H1 (cell line): ENCODE results near the gene DDC. TPM values are rescaled to one million over a fixed set of nuclear protein-coding genes. Genes with fewer than 3 reads are reported as not detected.
"Not testable (repeated sequence)": the region's sequence is repeated elsewhere in the genome, so short reads cannot be mapped to it uniquely, and the experiment has no call there.

Experiments
- CTCF ChIA-PET: fragments of 300-600 bp; sonication (Branson Sonifier 250); formaldehyde crosslinking; loops from one replicate; lab custom pipeline; 2021; ENCODE audit not compliant: partially characterized antibody; lab: Charles Lee
- POLR2A ChIA-PET: fragments of 300-600 bp; sonication (Branson Sonifier 250); formaldehyde crosslinking; loops from one replicate; lab custom pipeline; 2021; ENCODE audit warnings: inconsistent platforms; ENCODE audit not compliant: partially characterized antibody; lab: Charles Lee
- DNase-seq, 2 experiments: peaks; one replicate each; pipeline versions ENCODE4 v3.0.0 to v3.0.0-alpha.2; 2010 to 2022; ENCODE audit warnings: low spot score in 2 of 2, low read depth in 1 of 2, mixed read lengths in 1 of 2
- FAIRE-seq: peaks from 2 replicates; lab custom pipeline; 2011; peaks lifted over from hg19 to GRCh38; lab: Jason Lieb, UNC
- H2AFZ ChIP-seq: 2 replicates; pipeline ENCODE4 v1.8.1; 2012; ENCODE audit warnings: low read length, inconsistent platforms
- H2AK5ac ChIP-seq: 2 replicates; pipeline ENCODE4 v1.6.1; 2013; ENCODE audit warnings: low read depth, low read length
- H2BK120ac ChIP-seq: replicated peaks from 2 replicates; pipeline ENCODE3; 2013; ENCODE audit warnings: low read depth, low read length, inconsistent platforms
- H2BK12ac ChIP-seq: 2 replicates; pipeline ENCODE4 v1.6.1; 2013; ENCODE audit warnings: low read depth, low read length
- H2BK15ac ChIP-seq: 2 replicates; pipeline ENCODE4 v1.6.1; 2013; ENCODE audit warnings: low read length
- H2BK20ac ChIP-seq: 2 replicates; pipeline ENCODE4 v1.6.1; 2013; ENCODE audit warnings: low read length
- H2BK5ac ChIP-seq: 2 replicates; pipeline ENCODE4 v1.6.1; 2013; ENCODE audit warnings: low read depth, low read length
- H3K14ac ChIP-seq: 2 replicates; pipeline ENCODE4 v1.6.1; 2013; ENCODE audit warnings: inconsistent platforms; ENCODE audit not compliant: insufficient read length
- H3K18ac ChIP-seq: 2 replicates; pipeline ENCODE4 v1.6.1; 2013; ENCODE audit warnings: low read length; ENCODE audit errors: extremely low read depth
- H3K23ac ChIP-seq: 2 replicates; pipeline ENCODE4 v1.6.1; 2013; ENCODE audit warnings: inconsistent platforms; ENCODE audit not compliant: insufficient read length
- H3K23me2 ChIP-seq: 2 replicates; pipeline ENCODE4 v1.6.1; 2013; ENCODE audit warnings: low read depth, low read length
- H3K27ac ChIP-seq: 2 replicates; pipeline ENCODE4 v1.6.1; 2011; ENCODE audit warnings: low read depth, low read length, inconsistent platforms
- H3K27me3 ChIP-seq, 4 experiments: replicated peaks in 1 of 4; 1 replicate in 1 of 4; 2 replicates in 3 of 4; pipeline versions ENCODE4 v1.6.1 to v1.8.1; 2011 to 2013; ENCODE audit warnings: low read length in 3 of 4, mild to moderate bottlenecking in 3 of 4, inconsistent platforms in 2 of 4, mixed read lengths in 2 of 4, moderate library complexity in 1 of 4; ENCODE audit not compliant: control insufficient read depth in 3 of 4, insufficient read depth in 3 of 4; ENCODE audit errors: extremely low read depth in 1 of 4
- H3K36me3 ChIP-seq, 4 experiments: 2 replicates each; pipeline versions ENCODE4 v1.6.1 to v1.8.1; 2011 to 2013; ENCODE audit warnings: mild to moderate bottlenecking in 4 of 4, low read length in 3 of 4, moderate library complexity in 2 of 4, control low read depth in 1 of 4, inconsistent platforms in 1 of 4; ENCODE audit not compliant: insufficient read depth in 4 of 4, control insufficient read depth in 2 of 4
- H3K4ac ChIP-seq: replicated peaks from 2 replicates; pipeline ENCODE3; 2013; ENCODE audit warnings: low read length, low read depth, mixed read lengths, inconsistent platforms; ENCODE audit not compliant: insufficient read length
- H3K4me1 ChIP-seq, 4 experiments: replicated peaks in 1 of 4; 1 replicate in 1 of 4; 2 replicates in 3 of 4; pipeline versions ENCODE4 v1.6.1 to v1.8.1; 2011 to 2013; ENCODE audit warnings: low read length in 3 of 4, inconsistent platforms in 2 of 4, mixed read lengths in 1 of 4; ENCODE audit not compliant: insufficient read depth in 4 of 4, control insufficient read depth in 3 of 4
- H3K4me2 ChIP-seq, 2 experiments: 2 replicates each; pipeline versions ENCODE4 v1.6.1 to v1.8.1; 2011 to 2013; ENCODE audit warnings: low read depth in 2 of 2, low read length in 2 of 2, control low read depth in 1 of 2, inconsistent platforms in 1 of 2, mild to moderate bottlenecking in 1 of 2; ENCODE audit not compliant: insufficient read depth in 1 of 2
- H3K4me3 ChIP-seq, 4 experiments: fragments of 200-600, 300-600 bp in 1 of 4; sonication (generic), shearing (Covaris generic), sonication (Bioruptor Twin) in 1 of 4; 2 replicates each; pipeline versions ENCODE4 v1.5.1 to v1.8.1; 2011 to 2016; ENCODE audit warnings: low read length in 4 of 4, low read depth in 3 of 4, control low read depth in 2 of 4, inconsistent platforms in 2 of 4, mild to moderate bottlenecking in 2 of 4, mixed read lengths in 1 of 4, moderate library complexity in 1 of 4; ENCODE audit not compliant: insufficient read depth in 2 of 4; ENCODE audit errors: extremely low read depth in 1 of 4
- H3K56ac ChIP-seq: replicated peaks from 2 replicates; pipeline ENCODE3; 2013; ENCODE audit warnings: low read depth, mild to moderate bottlenecking, mixed read lengths, low read length, inconsistent platforms; ENCODE audit not compliant: insufficient read length
- H3K79me1 ChIP-seq: 2 replicates; pipeline ENCODE4 v1.6.1; 2013; ENCODE audit warnings: low read depth, low read length, control low read depth
- H3K79me2 ChIP-seq, 2 experiments: 2 replicates each; pipeline versions ENCODE4 v1.6.1 to v1.8.1; 2012 to 2013; ENCODE audit warnings: low read length in 2 of 2, mild to moderate bottlenecking in 2 of 2, inconsistent platforms in 1 of 2; ENCODE audit not compliant: insufficient read depth in 2 of 2, control insufficient read depth in 1 of 2
- H3K9ac ChIP-seq, 4 experiments: replicated peaks in 1 of 4; 1 replicate in 1 of 4; 2 replicates in 3 of 4; pipeline versions ENCODE4 v1.6.1 to v1.8.1; 2011 to 2013; ENCODE audit warnings: low read depth in 3 of 4, low read length in 3 of 4, control low read depth in 2 of 4, mild to moderate bottlenecking in 2 of 4, moderate library complexity in 2 of 4, inconsistent platforms in 1 of 4; ENCODE audit errors: extremely low read depth in 1 of 4
- H3K9me3 ChIP-seq, 2 experiments: 2 replicates each; pipeline versions ENCODE4 v1.6.1 to v1.8.1; 2012 to 2013; ENCODE audit warnings: mild to moderate bottlenecking in 2 of 2, moderate library complexity in 2 of 2, control low read depth in 1 of 2, inconsistent platforms in 1 of 2, low read depth in 1 of 2, low read length in 1 of 2, mixed read lengths in 1 of 2; ENCODE audit not compliant: insufficient read depth in 2 of 2
- H4K20me1 ChIP-seq, 2 experiments: replicated peaks in 1 of 2; 2 replicates each; pipeline versions ENCODE3 to v1.8.1; 2011 to 2013; ENCODE audit warnings: inconsistent platforms in 2 of 2, low read length in 2 of 2, mild to moderate bottlenecking in 1 of 2; ENCODE audit not compliant: insufficient read depth in 2 of 2, control insufficient read depth in 1 of 2
- H4K5ac ChIP-seq: 2 replicates; pipeline ENCODE4 v1.6.1; 2013; ENCODE audit warnings: low read length, low read depth, mixed read lengths, inconsistent platforms; ENCODE audit not compliant: insufficient read length
- H4K8ac ChIP-seq: 2 replicates; pipeline ENCODE4 v1.8.0; 2013; ENCODE audit warnings: mild to moderate bottlenecking, moderate library complexity, low read length, inconsistent platforms; ENCODE audit not compliant: insufficient read depth; ENCODE audit errors: extremely low read depth
- H4K91ac ChIP-seq: replicated peaks from 2 replicates; pipeline ENCODE3; 2013; ENCODE audit warnings: low read length, mixed read lengths, inconsistent platforms; ENCODE audit not compliant: insufficient read length
- WGBS, 2 experiments: shearing (Covaris generic) in 1 of 2; methylation state at CpG; one replicate each; pipeline versions ENCODE4 v1.1.6 to v1.1.7; 2013 to 2015; ENCODE audit warnings: low lambda C conversion rate in 2 of 2, mixed read lengths in 2 of 2, inconsistent platforms in 1 of 2, low coverage in 1 of 2, missing lambda C conversion rate in 1 of 2; ENCODE audit not compliant: insufficient replicate concordance in 2 of 2, insufficient coverage in 1 of 2, insufficient read length in 1 of 2; ENCODE audit errors: extremely low coverage in 1 of 2, missing lambda C conversion rate in 1 of 2; 5-methylcytosine and 5-hydroxymethylcytosine counted together
- polyA plus RNA-seq, 7 experiments: library from polyadenylated mRNA; depleted of rRNA in 3 of 7; stranded (reverse) in 5 of 7; unstranded in 2 of 7; fragments of >200 nt in 5 of 7; fragments of 200-250 nt in 2 of 7; gene quantifications; 1 replicate in 5 of 7; 2 replicates in 1 of 7; 4 replicates in 1 of 7; pipeline versions ENCODE4 v1.2.1 to v1.2.3, GENCODE V29; 2011 to 2013; ENCODE audit warnings: missing spikeins in 2 of 7, mixed read lengths in 2 of 7
- total RNA-seq: library from RNA; stranded (reverse); fragmentation: NEBNext Ultra II Directional; extraction: Animal tissue kit (Norgen Biotek cat#: 25700); gene quantifications from 2 replicates; pipeline ENCODE4 v1.2.1, GENCODE V29; 2021

DDC gene
- total and polyA plus RNA-seq, 2 of the 8 experiments (the other 6 are each of a cell fraction or from before 2014, with no cell fraction given), result 0.05 TPM; not detected in 1

DNA sequence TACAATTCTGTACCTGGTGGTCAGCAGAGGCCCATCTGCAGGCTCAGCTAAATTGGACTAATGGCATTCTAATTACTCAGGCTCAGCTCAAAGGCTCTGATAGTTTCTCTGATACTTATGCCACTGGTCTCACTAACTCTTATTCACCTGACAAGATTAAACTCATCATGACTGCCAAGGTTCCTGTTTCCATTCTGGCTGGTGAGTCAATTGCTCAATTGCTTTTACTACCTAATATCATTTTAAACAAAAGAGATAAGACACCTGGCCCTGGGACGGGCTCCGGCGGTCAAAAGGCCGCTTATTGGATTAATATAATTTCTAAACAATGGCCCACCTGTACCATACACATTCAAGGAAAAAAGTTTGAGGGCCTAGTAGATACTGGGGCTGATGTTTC lies 12.9 kb upstream of the DDC start:
- H3K27ac ChIP-seq, POLR2A ChIA-PET, H3K4ac ChIP-seq, H3K79me2 ChIP-seq, H3K14ac ChIP-seq, H4K91ac ChIP-seq, H3K56ac ChIP-seq, H4K5ac ChIP-seq, H3K18ac ChIP-seq, H3K23ac ChIP-seq, DNase-seq, H3K4me3 ChIP-seq, H2AFZ ChIP-seq, H3K79me1 ChIP-seq, H2BK5ac ChIP-seq, H3K4me1 ChIP-seq, H3K36me3 ChIP-seq, FAIRE-seq, H2BK20ac ChIP-seq, H2BK12ac ChIP-seq, H2AK5ac ChIP-seq, H3K27me3 ChIP-seq, H2BK15ac ChIP-seq, H3K4me2 ChIP-seq, H2BK120ac ChIP-seq, H4K20me1 ChIP-seq, H3K9ac ChIP-seq, H3K23me2 ChIP-seq, H4K8ac ChIP-seq: not testable (repeated sequence)
- 88% methylated on average over 4 of the region's 4 CpGs; no CpG with 5 or more reads in 1 of the 2 experiments for WGBS, 2 experiments
- CTCF ChIA-PET, result interaction anchor here (0.7 to 1.4 kb wide), 3 partner anchors 11 to 584 kb away, joined by 4 to 6 read pairs (median 5); no protein-coding TSS in a partner anchor
- H3K9me3 ChIP-seq, result peaks cover 8 to 14% of the 10 kb centered on the region in 2 experiments
